ENCODE measurements around the gene NELL2.
"Not testable (repeated sequence)": the region's sequence is repeated elsewhere in the genome, so short reads cannot be mapped to it uniquely, and the experiment has no call there.

NELL2 gene

GRCh38 chr12:44835641-44836379, 40.3 kb downstream of the NELL2 start:
- Mint-ChIP-seq H3K9me3 (no peaks in the 10 kb centered on the region), H3K4me3 (peak overlapping the region; percentile 21), H3K4me1 (ENCODE audit: low read depth) (peaks cover 60% of the 10 kb centered on the region), H3K27me3 (ENCODE audit: low read depth) (no peaks in the 10 kb centered on the region), H3K27ac (peak overlapping the region; percentile 72), H3K36me3 (ENCODE audit: low read depth) (no peaks in the 10 kb centered on the region)
- no peak for DNase-seq (ENCODE audit: low spot score)

GRCh38 chr12:44834996-44835395, 41.1 kb downstream of the NELL2 start:
- Mint-ChIP-seq H3K27ac (peak overlapping the region; percentile 9), H3K4me1 (ENCODE audit: low read depth) (peaks cover 60% of the 10 kb centered on the region)
- not testable (repeated sequence) for H3K27me3 Mint-ChIP-seq (ENCODE audit: low read depth)

GRCh38 chr12:44833561-44833960, 42.6 kb downstream of the NELL2 start:
- DNase-seq (ENCODE audit: low spot score): no peak
- Mint-ChIP-seq H3K36me3 (ENCODE audit: low read depth) (no peaks in the 10 kb centered on the region), H3K4me1 (ENCODE audit: low read depth) (peaks cover 56% of the 10 kb centered on the region), H3K27me3 (ENCODE audit: low read depth) (no peaks in the 10 kb centered on the region), H3K27ac (no peak overlapping the region), H3K4me3 (no peak overlapping the region), H3K9me3 (no peaks in the 10 kb centered on the region)

More at GRCh38 chr12:44834996-44835395, 41.1 kb downstream of the NELL2 start:
- DNase-seq (ENCODE audit: low spot score); H3K9me3 Mint-ChIP-seq; H3K4me3 Mint-ChIP-seq; H3K36me3 Mint-ChIP-seq (ENCODE audit: low read depth): not testable (repeated sequence)

DNA sequence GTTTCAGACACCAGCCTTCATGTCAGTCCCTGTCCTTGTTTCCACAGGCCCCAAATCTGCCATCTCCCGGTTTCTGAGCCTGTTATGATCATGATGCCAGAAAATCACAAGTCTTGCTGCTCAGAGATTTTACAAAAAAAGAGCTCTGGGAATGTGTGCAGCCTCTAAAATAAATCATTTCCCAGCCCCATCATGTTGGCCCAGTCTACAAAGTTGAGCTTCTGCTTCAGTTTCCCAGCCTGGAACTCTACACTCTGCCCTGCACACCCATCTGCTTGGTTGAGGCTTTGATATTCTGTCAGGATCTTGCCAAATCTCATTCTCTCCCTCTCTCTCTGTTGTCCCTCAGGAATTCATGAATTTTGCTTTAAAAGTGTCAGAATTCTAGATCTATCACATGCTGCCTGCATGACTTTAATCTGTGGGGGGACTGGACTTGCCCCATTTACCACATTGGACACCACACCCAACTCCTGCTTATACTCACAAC, 45.5 kb downstream of the NELL2 start:
- Mint-ChIP-seq H3K9me3 (no peaks in the 10 kb centered on the region), H3K36me3 (ENCODE audit: low read depth) (no peaks in the 10 kb centered on the region), H3K4me3 (no peak overlapping the region), H3K4me1 (ENCODE audit: low read depth) (peaks cover 47% of the 10 kb centered on the region), H3K27me3 (ENCODE audit: low read depth) (no peaks in the 10 kb centered on the region), H3K27ac (no peak overlapping the region)
- no peak for DNase-seq (ENCODE audit: low spot score)

GRCh38 chr12:44829045-44829444, 47.1 kb downstream of the NELL2 start:
- Mint-ChIP-seq H3K27me3 (ENCODE audit: low read depth) (no peaks in the 10 kb centered on the region), H3K36me3 (ENCODE audit: low read depth) (no peaks in the 10 kb centered on the region), H3K27ac (no peak overlapping the region), H3K4me3 (no peak overlapping the region), H3K4me1 (ENCODE audit: low read depth) (peaks cover 41% of the 10 kb centered on the region), H3K9me3 (no peaks in the 10 kb centered on the region)
- no peak for DNase-seq (ENCODE audit: low spot score)

- H3K4me3 Mint-ChIP-seq: peak overlapping the region; percentile 69
- DNase-seq (ENCODE audit: low spot score): no peak
- H3K9me3 Mint-ChIP-seq: no peaks in the 10 kb centered on the region
- H3K27me3 Mint-ChIP-seq (ENCODE audit: low read depth): no peaks in the 10 kb centered on the region
- H3K27ac Mint-ChIP-seq: peak overlapping the region; percentile 86
- H3K36me3 Mint-ChIP-seq (ENCODE audit: low read depth): no peaks in the 10 kb centered on the region
- peaks cover 35% of the 10 kb centered on the region for H3K4me1 Mint-ChIP-seq (ENCODE audit: low read depth)
Measured at GRCh38 chr12:44827832-44828438, 48.2 kb downstream of the NELL2 start.

GRCh38 chr12:44821702-44822101, 54.4 kb downstream of the NELL2 start:
- H3K27ac Mint-ChIP-seq; H3K9me3 Mint-ChIP-seq; H3K4me3 Mint-ChIP-seq; DNase-seq (ENCODE audit: low spot score); H3K27me3 Mint-ChIP-seq (ENCODE audit: low read depth); H3K36me3 Mint-ChIP-seq (ENCODE audit: low read depth): not testable (repeated sequence)
- peaks cover 31% of the 10 kb centered on the region for H3K4me1 Mint-ChIP-seq (ENCODE audit: low read depth)

- Mint-ChIP-seq H3K4me3 (no peak overlapping the region), H3K36me3 (ENCODE audit: low read depth) (no peaks in the 10 kb centered on the region), H3K4me1 (ENCODE audit: low read depth) (peaks cover 31% of the 10 kb centered on the region), H3K27ac (peak overlapping the region; percentile 62), H3K9me3 (no peaks in the 10 kb centered on the region), H3K27me3 (ENCODE audit: low read depth) (no peaks in the 10 kb centered on the region)
- no peak for DNase-seq (ENCODE audit: low spot score)
Measured at GRCh38 chr12:44819884-44820283, 56.2 kb downstream of the NELL2 start.

DNA sequence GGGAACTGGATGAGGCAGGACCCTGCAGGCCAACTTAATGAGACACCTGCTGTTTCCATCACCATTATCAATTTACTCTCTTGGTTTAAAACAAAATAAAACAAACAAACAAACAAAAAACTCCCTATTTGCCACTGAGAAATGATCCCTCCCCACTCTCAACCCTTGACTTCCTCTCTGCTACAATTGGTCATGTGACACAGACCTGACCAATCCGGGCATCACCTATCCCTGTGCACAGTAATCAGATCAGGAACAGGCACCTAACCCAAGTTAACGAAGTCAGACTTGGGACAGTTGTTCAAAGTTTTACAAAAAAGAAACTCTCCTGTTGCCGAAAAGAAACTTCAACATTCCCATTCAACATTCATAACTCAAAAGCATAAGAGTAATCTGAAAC, 58.4 kb downstream of the NELL2 start:
- Mint-ChIP-seq H3K27me3 (ENCODE audit: low read depth) (no peaks in the 10 kb centered on the region), H3K4me3 (no peak overlapping the region), H3K4me1 (ENCODE audit: low read depth) (peaks cover 27% of the 10 kb centered on the region), H3K9me3 (no peaks in the 10 kb centered on the region), H3K27ac (no peak overlapping the region), H3K36me3 (ENCODE audit: low read depth) (no peaks in the 10 kb centered on the region)
- DNase-seq (ENCODE audit: low spot score): no peak

DNA sequence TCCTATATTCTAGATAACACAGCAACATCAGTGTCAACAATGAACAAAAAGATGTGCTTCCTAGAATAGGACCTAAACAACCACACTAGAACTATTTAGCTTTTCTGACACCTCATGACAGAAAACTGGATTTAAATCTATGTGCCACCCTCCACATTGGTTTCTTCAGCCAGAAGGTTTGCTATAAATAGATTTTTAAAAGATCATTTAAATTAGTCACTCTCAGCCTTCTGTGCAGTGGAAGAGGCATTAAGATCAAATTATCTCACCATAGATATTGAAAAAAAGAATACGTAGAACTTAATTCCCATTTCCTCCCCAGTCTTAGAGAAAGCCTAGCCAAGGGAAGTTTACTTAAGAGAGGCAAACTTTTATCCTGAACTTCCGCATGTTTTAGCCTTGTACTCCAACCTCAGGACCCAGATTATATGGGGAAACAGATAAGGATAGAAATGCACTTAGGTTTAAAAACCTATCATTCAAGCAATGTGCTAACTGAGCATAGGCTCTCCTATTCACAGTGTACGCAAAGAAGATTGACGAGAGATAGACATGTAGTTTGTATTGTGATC, 59.6 kb downstream of the NELL2 start:
- Mint-ChIP-seq H3K9me3 (no peaks in the 10 kb centered on the region), H3K4me3 (no peak overlapping the region), H3K36me3 (ENCODE audit: low read depth) (no peaks in the 10 kb centered on the region), H3K27ac (no peak overlapping the region), H3K4me1 (ENCODE audit: low read depth) (peaks cover 35% of the 10 kb centered on the region), H3K27me3 (ENCODE audit: low read depth) (no peaks in the 10 kb centered on the region)
- no peak for DNase-seq (ENCODE audit: low spot score)

DNA sequence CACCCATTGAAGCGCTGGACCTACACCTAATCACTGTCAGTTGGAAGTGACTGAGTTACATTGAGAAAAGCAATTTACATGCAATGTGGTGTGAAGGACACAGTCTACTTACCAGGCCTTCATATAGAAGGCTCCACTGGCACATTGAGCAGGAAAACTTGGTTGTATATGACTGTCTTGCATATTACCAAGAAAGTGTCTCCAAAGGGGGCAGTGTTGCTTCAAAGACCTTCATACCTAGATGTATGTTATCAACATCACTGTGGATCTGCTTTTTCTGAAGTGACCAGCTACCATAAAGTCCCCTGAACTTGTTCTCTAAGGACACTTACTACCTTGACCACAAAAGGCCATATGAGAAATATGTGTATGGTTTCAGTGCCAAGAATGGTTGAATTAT, 64.1 kb downstream of the NELL2 start:
- peaks cover 10% of the 10 kb centered on the region for H3K4me1 Mint-ChIP-seq (ENCODE audit: low read depth)
- H3K27ac Mint-ChIP-seq: no peak overlapping the region
- DNase-seq (ENCODE audit: low spot score): peak; percentile 17
- H3K4me3 Mint-ChIP-seq: no peak overlapping the region
- no peaks in the 10 kb centered on the region for H3K36me3 Mint-ChIP-seq (ENCODE audit: low read depth)
- no peaks in the 10 kb centered on the region for H3K9me3 Mint-ChIP-seq
- H3K27me3 Mint-ChIP-seq (ENCODE audit: low read depth): no peaks in the 10 kb centered on the region

DNA sequence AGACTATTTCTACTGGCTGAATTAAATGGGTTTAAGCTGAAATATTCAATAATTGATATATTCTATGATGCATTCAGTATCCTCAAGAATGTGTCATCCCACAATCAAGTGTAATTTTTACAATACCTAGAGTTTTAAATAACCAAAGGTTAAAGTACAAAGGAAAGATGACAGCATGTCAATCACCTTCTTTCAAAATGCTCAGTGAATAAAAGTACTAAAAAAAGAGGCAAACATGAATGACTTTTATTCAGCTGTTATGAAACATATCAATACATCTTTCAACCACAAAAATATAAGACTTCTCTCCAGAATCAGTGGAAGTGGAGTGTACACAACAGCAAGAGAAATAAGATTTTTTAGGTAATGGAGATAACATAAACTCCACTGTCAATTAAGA, 72.0 kb downstream of the NELL2 start:
- H3K4me1 Mint-ChIP-seq (ENCODE audit: low read depth): no peaks in the 10 kb centered on the region
- no peaks in the 10 kb centered on the region for H3K36me3 Mint-ChIP-seq (ENCODE audit: low read depth)
- no peak for DNase-seq (ENCODE audit: low spot score)
- H3K27me3 Mint-ChIP-seq (ENCODE audit: low read depth): no peaks in the 10 kb centered on the region
- H3K9me3 Mint-ChIP-seq: no peaks in the 10 kb centered on the region
- no peak overlapping the region for H3K27ac Mint-ChIP-seq
- H3K4me3 Mint-ChIP-seq: no peak overlapping the region

GRCh38 chr12:44795970-44796369, 80.1 kb downstream of the NELL2 start:
- Mint-ChIP-seq H3K27ac (no peak overlapping the region), H3K9me3 (no peaks in the 10 kb centered on the region), H3K36me3 (ENCODE audit: low read depth) (no peaks in the 10 kb centered on the region), H3K4me3 (no peak overlapping the region), H3K27me3 (ENCODE audit: low read depth) (no peaks in the 10 kb centered on the region), H3K4me1 (ENCODE audit: low read depth) (no peaks in the 10 kb centered on the region)
- DNase-seq (ENCODE audit: low spot score): no peak

DNA sequence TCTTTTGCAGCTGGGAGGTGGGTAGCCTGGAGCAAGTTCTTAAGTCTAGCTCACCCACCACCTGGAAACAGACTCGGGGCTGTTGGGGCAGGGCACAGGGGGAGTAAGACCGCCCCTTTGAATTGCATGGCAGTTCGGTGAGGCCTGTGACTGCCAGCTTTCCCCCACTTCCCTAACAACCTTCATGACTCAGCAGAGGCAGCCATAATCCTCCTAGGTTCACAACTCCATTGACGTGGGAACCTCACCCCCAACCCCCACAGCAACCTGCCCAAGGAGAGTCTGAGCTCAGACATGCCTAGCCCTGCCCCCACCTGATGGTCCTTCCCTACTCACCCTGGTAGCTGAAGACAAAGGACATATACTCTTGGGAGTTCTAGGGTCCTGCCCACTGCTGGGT, 87.4 kb downstream of the NELL2 start:
- H3K9me3 Mint-ChIP-seq: no peaks in the 10 kb centered on the region
- DNase-seq (ENCODE audit: low spot score): no peak
- no peaks in the 10 kb centered on the region for H3K27me3 Mint-ChIP-seq (ENCODE audit: low read depth)
- H3K4me3 Mint-ChIP-seq: no peak overlapping the region
- no peaks in the 10 kb centered on the region for H3K36me3 Mint-ChIP-seq (ENCODE audit: low read depth)
- H3K27ac Mint-ChIP-seq: no peak overlapping the region
- H3K4me1 Mint-ChIP-seq (ENCODE audit: low read depth): no peaks in the 10 kb centered on the region
